ENCODE measurements around the gene HEBP1.

The HEBP1 gene

DNA sequence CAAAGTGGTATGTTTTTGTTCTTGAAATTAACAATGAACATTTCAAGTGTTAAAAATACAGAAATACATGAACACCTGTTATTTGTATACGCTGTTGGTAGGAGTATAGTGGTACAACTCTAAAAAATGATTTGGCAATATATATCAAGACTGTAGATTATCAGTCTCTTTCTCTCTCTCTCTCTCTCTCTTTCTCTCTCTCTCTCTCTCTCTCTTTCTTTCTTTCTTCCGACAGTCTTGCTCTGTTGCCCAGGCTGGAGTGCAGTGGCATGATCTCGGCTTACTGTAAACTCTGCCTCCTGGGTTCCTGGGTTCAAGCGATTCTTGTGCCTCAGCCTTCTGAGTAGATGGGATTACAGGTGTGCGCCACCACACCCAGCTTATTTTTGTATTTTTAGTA, 12.6 kb downstream of the HEBP1 start:
- no peak for DNase-seq

DNA sequence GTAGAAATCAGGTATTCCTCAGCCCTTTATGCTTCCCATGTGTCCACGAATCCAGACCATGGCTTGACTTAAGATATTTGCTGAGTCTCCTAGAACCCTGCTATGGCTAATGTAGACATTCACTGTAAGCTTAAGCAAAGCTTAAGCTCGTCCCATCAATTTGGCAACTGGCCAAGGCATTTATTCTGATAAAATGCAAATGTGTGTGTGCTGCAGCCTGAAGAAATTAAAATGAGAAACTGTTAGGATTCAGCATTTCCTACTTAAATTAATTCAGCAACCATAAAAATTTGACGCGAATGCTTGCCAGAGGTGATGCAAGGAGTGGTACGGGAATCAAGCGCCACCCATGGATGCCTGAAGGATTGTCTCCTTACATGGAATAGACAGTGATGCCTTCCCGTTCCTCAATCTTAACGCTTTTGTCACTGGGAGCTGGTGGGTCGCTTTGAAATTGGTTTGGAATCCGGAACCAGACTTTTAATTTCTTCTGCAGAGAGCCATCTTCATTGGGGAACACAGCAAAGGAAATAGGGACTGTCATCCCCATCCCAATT, 13.2 kb downstream of the HEBP1 start:
- DNase-seq = no peak

DNA sequence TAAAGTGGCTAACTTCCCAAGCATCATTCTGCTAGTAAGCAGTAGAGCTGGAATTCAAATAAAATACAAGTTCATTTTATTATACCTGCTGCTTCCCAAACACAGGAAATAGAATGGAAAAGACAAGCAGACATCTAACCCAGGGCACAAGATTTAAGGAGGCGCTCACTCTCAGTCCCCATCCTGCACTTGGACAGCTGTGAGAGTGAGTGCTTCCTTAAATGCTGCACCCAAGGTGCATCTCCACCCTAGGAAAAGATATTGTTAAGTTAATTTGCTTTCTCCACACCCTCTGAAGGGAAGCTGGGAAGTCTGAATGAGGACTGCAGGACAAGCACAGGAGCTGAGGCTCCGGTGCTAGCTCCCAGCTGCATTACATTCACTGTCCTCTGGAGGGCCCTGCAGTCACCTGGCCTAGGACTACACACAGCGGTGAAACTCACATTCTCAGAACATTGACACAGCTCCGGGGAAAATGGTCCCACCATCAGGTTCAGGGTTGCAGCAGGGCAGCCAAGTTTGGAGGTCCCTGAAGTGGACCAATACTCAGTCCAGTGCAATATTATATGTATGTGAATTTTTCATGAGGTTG, 14.2 kb downstream of the HEBP1 start:
- peak; percentile 8 for DNase-seq

DNA sequence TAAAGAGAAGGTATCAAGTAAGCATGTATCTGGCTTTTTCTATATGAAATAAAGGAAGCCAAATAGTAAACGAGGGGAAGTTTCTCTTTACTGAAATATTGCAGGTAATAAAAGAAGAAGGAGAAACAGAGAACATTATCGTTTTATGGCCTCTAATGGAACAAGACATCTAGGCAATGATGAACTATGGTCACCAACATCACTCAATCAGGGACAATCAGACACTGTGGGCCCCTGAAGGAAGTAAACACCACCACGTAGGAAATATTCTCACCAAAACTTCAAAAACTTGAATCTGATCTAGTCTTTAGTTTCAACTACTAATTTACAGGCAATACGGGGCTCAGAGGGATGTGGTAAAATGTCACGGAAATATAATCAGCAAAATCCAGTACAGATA, 15.9 kb downstream of the HEBP1 start:
- DNase-seq = no peak

DNA sequence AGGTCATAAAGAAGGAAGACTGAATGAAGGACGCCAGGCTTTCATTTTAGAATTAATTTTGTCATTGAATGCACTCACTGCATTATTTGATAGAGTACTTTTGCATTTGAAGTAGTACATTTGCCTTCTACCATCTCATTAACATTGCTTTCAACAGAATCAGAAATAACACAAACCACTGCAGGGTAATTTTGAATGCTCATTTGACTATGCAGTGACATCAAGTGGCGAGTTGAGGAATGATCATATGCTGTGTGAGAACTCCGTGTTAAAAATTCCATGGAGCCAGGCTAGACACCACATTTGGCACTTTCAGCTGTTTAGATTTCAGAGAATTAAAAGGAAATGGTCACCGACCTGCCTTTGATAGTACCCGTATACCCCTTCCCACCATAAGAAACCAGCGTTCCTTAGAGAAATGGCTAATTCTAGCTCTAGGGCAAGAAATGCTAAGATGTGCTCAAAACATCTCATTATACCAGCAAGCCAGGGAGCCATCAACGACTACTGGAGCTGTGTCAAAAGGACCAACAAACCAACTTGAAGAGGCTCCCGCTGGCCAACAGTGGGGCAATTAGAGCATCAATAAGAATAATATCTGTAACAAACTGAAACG, 16.5 kb downstream of the HEBP1 start:
- DNase-seq = peak; percentile 23

DNA sequence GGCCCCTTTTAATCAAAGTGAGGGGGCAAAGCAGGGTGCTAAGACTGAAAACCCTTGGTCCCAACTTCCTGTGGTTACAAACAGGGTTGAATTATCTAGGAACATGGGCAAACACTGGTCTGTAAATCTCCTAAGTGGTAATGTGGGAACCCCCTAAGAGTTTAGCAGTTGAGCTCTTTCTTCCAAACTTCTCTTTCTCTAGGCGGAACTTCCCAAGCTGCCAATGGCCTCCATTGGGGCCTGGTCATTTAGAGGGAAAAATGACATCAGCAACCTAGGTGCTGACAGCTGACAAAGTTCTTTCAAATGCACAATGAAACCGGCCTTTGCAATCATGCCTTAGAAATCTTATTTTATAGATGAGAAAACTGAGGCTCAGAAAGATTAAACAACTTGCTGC, 17.7 kb downstream of the HEBP1 start:
- no peak for DNase-seq

DNA sequence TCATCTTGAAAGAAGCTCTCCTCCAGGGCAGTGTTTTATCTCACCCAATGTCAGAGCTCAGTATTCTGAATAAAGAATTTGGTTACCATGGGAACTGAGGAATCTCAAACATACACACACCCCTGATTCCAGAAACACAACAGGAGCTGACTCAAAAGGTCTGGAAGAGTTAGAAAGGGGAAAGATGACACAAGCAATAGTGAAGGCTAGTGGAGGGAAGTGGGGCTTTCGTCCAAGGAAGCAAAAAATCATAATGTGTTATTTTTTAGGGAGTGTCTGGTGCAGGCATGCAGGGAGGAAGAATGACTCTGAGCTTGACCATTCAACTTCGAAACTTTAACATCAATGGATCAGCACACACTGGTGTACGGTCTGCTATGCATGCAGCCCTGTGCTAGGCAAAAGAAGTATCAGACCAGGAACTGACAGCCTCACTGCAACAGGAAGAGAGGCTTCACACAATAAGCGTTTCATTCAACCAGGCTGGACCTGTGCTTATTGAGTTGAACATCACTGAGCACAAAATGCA, 20.3 kb downstream of the HEBP1 start:
- DNase-seq = no peak

DNA sequence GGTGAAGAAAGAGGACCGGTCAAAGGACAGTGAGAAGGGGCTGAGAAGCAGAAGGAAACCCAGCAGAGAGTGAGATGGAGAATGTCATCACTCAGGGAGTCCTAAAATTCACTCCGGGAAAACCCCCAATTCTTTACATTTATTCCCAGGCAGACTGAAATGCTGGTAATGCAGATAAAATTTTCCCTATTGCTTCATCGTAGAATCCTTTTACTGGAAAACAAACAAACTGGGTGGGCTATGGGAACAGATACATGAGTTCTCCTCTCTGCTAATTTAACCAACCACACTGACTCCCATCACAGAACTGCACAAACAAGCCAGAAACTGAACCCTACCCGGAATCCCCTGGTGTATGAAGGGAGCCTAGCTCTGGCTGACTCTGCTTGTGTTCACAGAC, 20.9 kb downstream of the HEBP1 start:
- DNase-seq = no peak

DNA sequence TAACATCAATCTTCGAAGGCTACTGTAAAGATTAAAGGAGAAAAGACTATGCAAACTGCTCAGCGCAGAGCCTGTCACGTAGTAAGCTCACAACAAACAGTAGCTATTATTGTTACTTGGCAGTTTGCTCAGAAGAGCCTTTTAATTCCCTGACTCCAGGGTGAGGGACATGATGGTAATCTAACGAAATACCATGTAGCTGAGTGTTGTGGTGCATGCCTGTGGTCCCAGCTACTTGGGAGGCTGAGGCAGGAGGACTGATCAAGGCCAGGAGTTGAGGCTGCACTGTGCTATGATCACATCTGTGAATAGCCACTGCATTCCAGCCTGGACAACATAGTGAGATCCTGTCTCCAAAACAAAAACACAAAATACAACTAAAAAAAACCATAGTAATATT, 22.8 kb downstream of the HEBP1 start:
- no peak for DNase-seq

DNA sequence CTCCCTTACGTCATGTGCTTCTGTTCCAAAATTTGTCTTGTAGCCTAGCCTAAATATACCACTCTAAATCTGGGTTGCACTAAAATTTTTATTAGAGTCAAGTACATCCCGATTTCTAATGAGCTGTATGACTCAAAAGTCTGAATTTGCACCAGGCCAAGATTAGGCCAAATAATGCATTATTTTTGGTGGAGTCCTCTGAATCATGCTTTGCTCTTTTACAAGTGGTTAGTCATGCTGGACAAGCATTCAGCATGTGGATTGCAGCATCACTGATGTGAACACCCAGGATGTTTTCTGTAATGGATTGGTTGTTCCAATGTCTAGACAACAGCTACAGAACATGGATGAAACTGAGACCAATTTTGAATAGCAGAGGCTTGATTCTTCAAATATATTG, 23.7 kb downstream of the HEBP1 start:
- DNase-seq = no peak

DNA sequence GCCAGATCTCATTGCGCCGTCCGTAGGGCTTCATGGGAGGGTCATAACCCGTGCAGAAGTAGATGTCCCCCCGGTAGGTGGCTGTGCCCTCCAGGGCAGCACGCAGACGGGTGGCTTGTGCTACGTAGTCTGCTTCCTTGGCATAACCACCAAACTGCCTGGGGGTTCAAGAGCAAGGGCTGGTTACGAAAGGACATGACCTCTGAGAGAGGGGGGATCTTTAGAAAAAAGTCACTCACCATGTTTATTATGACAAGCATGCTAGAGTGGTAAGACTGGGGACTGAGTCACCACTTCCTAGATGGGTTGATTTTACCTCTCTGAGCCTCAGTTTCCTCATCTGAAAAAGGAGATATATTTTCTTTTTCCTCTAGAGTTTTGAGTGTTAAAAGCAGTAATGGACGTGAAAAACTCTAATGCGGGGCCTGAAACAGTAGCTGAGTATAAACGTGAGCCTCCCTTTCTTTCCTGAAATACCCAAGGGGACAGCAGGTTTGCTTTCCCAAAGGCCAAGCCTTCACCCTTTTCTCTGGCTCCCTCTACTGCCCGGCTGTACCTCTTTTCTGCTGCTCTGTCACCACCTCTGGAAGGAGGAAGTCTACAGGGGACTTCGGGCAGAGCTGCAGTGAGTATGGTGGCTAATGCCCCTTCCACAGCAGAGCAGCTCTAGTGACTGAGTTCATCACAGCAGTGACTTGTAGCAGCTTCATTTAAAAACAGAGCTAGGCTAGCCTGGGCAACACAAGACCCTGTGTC, 24.6 kb downstream of the HEBP1 start:
- peak; percentile 17 for DNase-seq

DNA sequence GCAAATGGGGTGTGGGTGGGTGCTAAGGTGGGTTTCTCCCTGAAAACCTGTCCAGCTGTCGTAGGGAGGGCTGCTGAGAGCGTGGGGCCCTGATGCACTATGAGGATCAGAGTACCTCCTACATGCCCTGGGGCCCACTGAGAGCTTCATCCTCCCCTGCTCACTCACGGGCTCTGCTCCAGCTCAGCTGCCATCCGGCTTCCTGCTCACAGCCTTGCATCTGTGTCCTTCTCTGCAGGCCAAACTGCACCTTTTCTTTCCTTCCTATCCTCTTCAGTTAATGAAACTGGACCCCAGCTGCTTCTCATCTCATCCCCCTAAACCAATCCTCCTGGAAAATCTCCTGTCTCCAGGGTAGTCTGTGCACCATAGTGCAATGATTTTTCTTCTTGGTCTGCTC, 25.9 kb downstream of the HEBP1 start:
- DNase-seq = no peak

DNA sequence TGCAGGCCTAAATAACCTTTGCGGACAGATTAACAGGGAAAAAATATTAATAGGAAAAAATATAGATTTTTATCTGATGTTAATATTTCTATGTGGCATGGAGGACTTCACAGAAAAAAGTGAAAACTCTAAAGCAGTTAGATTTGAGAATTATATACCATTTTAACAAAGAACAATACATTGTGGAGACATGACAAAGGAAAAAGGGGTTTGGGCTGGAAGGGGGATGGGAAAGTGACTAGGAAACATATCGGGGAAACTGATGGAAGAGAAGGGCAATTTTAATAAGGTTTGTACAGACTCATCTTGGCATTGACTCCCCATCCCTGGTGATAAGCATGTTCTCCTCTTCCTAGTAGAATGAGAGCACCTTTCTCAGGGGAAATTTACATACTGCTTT, 27.0 kb downstream of the HEBP1 start:
- DNase-seq = no peak

DNA sequence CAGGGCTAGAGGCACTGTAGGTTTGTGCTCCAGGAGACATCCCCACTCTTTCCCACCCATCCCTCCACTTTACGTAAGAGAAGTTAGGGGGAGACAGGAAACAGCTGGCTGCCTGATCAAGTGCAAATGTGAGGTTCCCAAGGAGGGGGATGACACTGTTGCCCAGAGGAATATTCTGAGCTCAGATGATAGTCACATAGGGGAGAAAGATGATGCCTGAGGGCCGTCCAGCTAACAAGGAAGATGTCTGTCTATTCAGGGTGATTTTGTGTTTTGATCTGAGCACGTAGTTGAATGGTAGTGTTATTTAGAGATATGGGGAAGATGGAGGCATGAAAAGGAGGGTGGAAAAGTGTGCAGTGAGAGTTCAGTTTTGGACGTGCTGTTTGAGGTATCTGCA, 34.2 kb downstream of the HEBP1 start:
- no peak for DNase-seq

DNA sequence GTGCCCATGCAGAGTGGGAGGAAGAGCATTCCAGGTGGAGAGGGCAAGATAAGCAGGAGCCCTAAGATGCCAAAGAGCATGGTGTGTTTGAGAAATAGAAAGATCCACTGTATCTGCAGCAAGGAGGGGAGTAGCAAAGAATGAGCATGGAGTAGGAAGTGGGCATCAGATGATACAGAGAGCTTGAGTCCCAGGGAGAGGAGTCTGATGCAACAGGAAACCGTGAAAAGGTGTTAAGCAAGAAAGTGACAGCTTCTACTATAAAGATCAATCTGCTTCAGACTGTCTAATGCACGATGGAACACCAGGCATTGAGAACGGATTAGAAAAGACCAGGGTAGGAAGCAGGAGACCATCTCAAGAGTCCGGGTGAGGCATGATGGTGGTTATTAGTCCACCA, 35.8 kb downstream of the HEBP1 start:
- peak; percentile 35 for DNase-seq

DNA sequence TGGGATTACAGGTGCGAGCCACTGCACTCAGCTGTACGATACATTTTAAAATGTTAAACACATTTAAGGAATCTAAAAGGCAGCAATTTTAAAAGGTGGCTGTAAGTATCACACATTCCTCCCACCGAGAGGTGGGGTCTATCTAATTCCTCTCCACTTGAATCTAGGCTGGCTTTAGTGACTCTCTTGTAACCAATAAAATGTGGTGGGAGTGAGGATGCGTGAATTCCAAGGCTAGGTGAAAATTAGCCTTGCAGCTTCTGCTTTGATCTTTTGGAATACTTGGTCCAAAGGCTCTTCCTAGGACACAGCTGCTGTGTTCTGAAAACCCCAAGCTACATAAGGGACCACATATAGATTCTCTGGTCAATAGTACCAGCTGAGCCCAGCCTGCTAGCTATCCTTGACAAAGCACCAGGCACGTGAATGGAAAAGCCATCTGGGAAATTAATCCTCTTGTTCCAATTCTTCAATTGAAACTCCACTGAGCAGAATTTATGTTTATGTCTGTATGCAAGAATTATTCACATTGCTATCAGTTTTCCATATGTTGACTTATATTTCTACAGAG, 39.3 kb downstream of the HEBP1 start:
- no peak for DNase-seq

DNA sequence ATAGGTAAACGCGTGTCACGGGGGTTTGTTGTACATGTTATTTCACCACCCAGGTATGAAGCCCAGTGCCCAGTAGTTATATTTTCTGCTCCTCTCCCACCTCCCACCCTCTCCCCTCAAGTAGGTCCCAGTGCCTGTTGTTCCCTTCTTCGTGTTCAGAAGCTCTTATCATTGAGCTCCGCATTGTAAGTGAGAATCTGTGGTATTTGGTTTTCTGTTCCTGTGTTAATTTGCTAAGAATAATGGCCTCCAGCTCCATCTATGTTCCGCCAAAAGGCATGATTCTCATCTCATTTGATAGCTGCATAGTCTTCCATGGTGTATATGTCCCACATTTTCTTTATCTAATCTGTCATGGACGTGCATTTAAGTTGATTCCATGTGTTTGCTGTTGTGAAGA, 41.2 kb downstream of the HEBP1 start:
- no peak for DNase-seq

DNA sequence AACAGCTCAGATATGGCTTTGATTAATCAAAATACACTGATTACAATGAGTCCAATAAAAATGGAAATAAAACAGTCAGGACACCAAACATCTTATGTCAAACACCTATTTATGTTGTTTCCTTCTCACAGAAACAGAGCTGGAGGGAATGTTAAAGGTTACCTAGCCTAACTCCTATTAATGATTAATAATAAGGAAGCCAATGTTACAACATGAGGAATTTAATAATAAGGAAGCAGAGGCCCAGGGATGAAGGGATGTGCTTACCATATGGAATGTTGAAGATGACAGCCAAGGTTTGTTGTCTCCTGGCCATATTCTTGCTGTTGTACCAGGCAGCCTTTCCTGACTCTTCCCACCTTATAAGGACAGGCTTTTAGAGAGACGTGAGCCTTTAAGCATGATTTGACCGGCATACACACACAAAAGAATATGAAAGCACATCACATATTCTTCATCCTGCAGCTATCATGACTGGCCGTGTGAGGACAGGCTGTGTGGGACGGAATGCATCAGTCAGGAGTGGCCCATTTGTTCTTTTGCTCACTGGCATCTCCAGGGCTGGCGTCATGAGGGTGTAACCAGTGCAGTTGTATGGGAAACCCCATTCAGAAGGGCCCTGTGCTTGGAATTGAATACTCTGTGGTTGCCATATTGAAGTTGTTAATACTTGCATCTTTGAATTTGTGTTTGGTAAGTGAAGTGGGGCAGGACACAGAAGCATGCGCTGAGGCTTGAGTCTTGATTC, 45.0 kb downstream of the HEBP1 start:
- no peak for DNase-seq

DNA sequence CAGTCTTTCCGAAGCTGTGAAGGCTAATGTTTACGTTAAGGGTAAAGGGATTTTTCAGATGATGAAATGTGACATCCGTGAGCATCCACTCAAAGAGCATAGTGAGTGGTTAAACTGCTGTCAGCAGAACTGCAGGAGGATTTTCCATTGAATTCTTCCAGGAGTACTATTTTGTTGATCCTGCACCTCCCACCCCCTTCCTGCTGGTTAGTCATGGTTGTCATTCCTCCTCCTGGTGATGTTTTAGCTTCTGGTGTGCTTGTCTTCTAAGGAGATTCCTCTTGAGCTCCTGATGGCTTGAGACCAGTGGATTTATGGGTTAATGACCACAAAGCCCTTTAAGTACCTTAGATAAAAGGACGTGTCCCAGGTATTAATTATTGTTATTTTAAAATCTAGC, 45.7 kb downstream of the HEBP1 start:
- no peak for DNase-seq

DNA sequence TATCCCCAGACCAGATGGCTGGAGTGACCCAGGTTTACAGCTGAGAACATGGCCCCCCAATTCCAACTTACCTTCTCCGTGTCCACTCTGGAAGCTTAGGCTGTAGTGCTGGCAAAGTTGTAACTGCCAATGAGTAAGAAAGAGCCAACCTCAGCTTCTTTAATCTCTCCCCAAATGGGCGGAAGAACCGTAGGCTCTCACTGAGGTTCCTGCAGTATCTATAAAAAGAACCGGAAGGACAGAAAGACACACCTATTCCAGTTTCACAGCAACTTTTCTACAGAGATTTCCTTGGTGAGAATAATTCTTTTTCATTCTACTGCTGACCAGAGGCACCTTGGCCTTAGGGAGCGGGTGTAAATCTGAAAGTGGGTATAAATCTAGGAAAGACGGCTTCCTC, 48.0 kb downstream of the HEBP1 start, which contains the start of gene GPRC5D:
GPRC5D (minus strand) TSS at position 135 of the 400 bp plus-strand sequence. CDS start 1,786 bp downstream, outside the sequence.
- DNase-seq = no peak

DNA sequence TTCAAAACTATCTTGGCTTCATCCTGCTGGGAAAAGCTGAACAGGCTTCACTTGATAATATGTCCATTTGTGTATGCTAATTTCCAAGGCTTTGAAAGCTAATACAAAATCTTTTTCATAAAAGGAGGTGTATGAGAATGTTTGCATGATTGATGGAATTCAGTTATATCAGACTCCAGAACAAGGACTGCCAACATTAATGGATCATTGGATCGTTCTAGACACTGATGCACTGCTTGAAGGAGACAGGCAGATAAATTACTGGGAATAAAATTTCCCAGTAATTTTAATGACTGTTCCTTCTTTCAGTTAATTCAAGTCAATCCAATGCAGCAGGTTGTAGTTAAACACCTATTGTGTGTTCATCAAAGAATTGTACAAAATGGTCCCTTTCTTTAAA, 48.6 kb downstream of the HEBP1 start:
- no peak for DNase-seq

DNA sequence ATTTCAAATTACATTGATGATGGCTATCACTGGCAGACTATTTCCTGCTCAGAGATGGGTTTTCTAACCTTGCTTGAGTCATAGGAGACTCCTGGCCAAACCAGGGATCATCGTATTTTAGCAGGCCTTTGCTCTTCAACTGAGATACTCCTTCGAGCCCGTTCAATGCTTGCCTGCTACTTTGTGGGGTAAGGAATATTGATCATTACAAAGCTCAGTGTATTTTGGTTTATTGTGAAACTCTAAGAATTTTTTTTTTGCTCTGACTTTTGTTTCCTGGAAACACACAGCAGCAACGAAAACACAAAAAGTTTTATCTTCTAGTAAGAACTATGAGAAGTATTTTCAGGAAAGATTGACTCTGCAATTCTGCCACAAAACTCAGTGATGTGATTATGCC, 52.2 kb downstream of the HEBP1 start:
- no peak for DNase-seq
